OCI-LY3 (cell line): ENCODE data around the gene NCKAP5.

Source experiments
- H2AFZ ChIP-seq: fragments of 200-600, 300-600 bp; shearing (Covaris generic); 2 replicates; pipeline ENCODE4 v1.6.0; 2014; ENCODE audit warnings: antibody characterized with exemption, low read depth, low read length
- H3K27ac ChIP-seq: fragments of 200-600, 300-600 bp; sonication (generic); 2 replicates; pipeline ENCODE4 v1.5.1; 2014; ENCODE audit warnings: mild to moderate bottlenecking, low read length, moderate library complexity, mixed read lengths
- H3K27me3 ChIP-seq: fragments of 200-600, 300-600 bp; sonication (generic); 2 replicates; pipeline ENCODE4 v1.6.1; 2014; ENCODE audit warnings: low read depth, low read length, mixed read lengths
- H3K36me3 ChIP-seq: fragments of 200-600, 300-600 bp; sonication (generic); replicated peaks from 2 replicates; pipeline ENCODE3; 2014; ENCODE audit warnings: low read depth, low read length, mixed read lengths
- H3K4me1 ChIP-seq: fragments of 300-600, 200-600 bp; sonication (generic); 2 replicates; pipeline ENCODE4 v1.6.1; 2014; ENCODE audit warnings: low read length, mixed read lengths
- H3K4me2 ChIP-seq: fragments of 200-600, 300-600 bp; sonication (generic); 2 replicates; pipeline ENCODE4 v1.6.1; 2014; ENCODE audit warnings: low read length, mixed read lengths
- H3K4me3 ChIP-seq: fragments of 300-600, 200-600 bp; sonication (generic); 2 replicates; pipeline ENCODE4 v1.5.1; 2014; ENCODE audit warnings: antibody characterized with exemption, mild to moderate bottlenecking, low read length, moderate library complexity
- H3K79me2 ChIP-seq: fragments of 300-600, 200-600 bp; shearing (Covaris generic); 2 replicates; pipeline ENCODE4 v1.6.1; 2014; ENCODE audit warnings: mild to moderate bottlenecking, low read length, mixed read lengths
- H3K9ac ChIP-seq: fragments of 300-600, 200-600 bp; shearing (Covaris generic); 2 replicates; pipeline ENCODE4 v1.6.0; 2014; ENCODE audit warnings: mild to moderate bottlenecking, low read length, moderate library complexity
- H3K9me3 ChIP-seq: fragments of 200-600, 300-600 bp; shearing (Covaris generic); 2 replicates; pipeline ENCODE4 v1.6.1; 2014; ENCODE audit warnings: low read length, mixed read lengths; ENCODE audit not compliant: insufficient read depth
- H4K20me1 ChIP-seq: fragments of 200-600, 300-600 bp; sonication (generic); 2 replicates; pipeline ENCODE4 v1.6.1; 2016; ENCODE audit warnings: low read length, mixed read lengths; ENCODE audit not compliant: insufficient read depth
- EZH2phosphoT487 ChIP-seq: fragments of 200-600 bp; shearing (Covaris generic); IDR thresholded peaks from 2 replicates; pipeline ENCODE4 v1.6.1; 2018; ENCODE audit warnings: antibody characterized with exemption, mixed run types, low read depth
- TF ChIP-seq, protein P1 (sequence below): fragments of 200-600, 300-600 bp; sonication (generic); IDR thresholded peaks from 2 replicates; pipeline ENCODE4 v1.5.1; 2014; ENCODE audit warnings: antibody characterized with exemption, low read length, low read depth

Gene NCKAP5

GRCh38 chr2:132816234-132816633 lies 752.0 kb downstream of the NCKAP5 start:
- Histone ChIP-seq H3K9ac (no peak overlapping the region), H3K9me3 (no peaks in the 10 kb centered on the region), H3K4me3 (no peak overlapping the region), H3K27ac (no peak overlapping the region), H3K79me2 (no peaks in the 10 kb centered on the region), H3K27me3 (no peaks in the 10 kb centered on the region), H3K36me3 (no peaks in the 10 kb centered on the region), H3K4me1 (no peaks in the 10 kb centered on the region), H2AFZ (no peak overlapping the region), H4K20me1 (no peaks in the 10 kb centered on the region), H3K4me2 (no peak overlapping the region)
- no peak for TF ChIP-seq EZH2phosphoT487
- TF ChIP-seq, protein P1, sequence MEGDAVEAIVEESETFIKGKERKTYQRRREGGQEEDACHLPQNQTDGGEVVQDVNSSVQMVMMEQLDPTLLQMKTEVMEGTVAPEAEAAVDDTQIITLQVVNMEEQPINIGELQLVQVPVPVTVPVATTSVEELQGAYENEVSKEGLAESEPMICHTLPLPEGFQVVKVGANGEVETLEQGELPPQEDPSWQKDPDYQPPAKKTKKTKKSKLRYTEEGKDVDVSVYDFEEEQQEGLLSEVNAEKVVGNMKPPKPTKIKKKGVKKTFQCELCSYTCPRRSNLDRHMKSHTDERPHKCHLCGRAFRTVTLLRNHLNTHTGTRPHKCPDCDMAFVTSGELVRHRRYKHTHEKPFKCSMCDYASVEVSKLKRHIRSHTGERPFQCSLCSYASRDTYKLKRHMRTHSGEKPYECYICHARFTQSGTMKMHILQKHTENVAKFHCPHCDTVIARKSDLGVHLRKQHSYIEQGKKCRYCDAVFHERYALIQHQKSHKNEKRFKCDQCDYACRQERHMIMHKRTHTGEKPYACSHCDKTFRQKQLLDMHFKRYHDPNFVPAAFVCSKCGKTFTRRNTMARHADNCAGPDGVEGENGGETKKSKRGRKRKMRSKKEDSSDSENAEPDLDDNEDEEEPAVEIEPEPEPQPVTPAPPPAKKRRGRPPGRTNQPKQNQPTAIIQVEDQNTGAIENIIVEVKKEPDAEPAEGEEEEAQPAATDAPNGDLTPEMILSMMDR, result no peak

- no peak overlapping the region for H3K4me3 ChIP-seq
- H3K4me2 ChIP-seq, result no peak overlapping the region
- no peaks in the 10 kb centered on the region for H3K9me3 ChIP-seq
- TF ChIP-seq, protein P1, result no peak
- no peak for TF ChIP-seq EZH2phosphoT487
- no peaks in the 10 kb centered on the region for H3K27me3 ChIP-seq
- no peak overlapping the region for H2AFZ ChIP-seq
- H3K9ac ChIP-seq, result no peak overlapping the region
- H3K4me1 ChIP-seq, result no peaks in the 10 kb centered on the region
- H4K20me1 ChIP-seq, result no peaks in the 10 kb centered on the region
- H3K27ac ChIP-seq, result no peak overlapping the region
- no peaks in the 10 kb centered on the region for H3K36me3 ChIP-seq
- H3K79me2 ChIP-seq, result no peaks in the 10 kb centered on the region
Observed at GRCh38 chr2:132815516-132815915, 752.7 kb downstream of the NCKAP5 start.

DNA sequence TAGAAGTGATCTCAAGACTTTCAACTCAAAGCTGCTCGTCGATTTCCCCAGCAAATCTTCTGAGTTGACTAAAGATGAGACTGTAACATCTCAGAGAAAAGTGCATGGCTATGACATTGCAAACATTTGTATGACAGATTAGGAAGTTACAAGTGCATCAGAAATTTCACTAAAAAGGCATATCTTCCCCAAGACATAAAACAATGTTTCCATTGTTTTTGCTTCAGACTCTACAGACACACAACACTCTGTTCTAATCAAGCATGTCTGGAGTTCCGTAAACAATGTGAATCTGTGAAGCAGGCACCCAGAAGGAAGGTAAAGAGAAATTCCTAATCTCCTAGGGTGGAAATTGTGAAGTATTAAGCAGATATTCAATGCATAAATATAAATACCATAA lies 753.6 kb downstream of the NCKAP5 start:
- Histone ChIP-seq H3K4me2 (no peak overlapping the region), H3K27ac (no peak overlapping the region), H3K4me1 (no peaks in the 10 kb centered on the region), H3K79me2 (no peaks in the 10 kb centered on the region), H3K36me3 (no peaks in the 10 kb centered on the region), H3K27me3 (no peaks in the 10 kb centered on the region), H2AFZ (no peak overlapping the region), H4K20me1 (no peaks in the 10 kb centered on the region), H3K9me3 (no peaks in the 10 kb centered on the region), H3K4me3 (no peak overlapping the region), H3K9ac (no peak overlapping the region)
- TF ChIP-seq, protein P1, result no peak
- TF ChIP-seq EZH2phosphoT487, result no peak

GRCh38 chr2:132813422-132813821 lies 754.8 kb downstream of the NCKAP5 start:
- H2AFZ ChIP-seq, result no peak overlapping the region
- no peak overlapping the region for H3K4me3 ChIP-seq
- no peak overlapping the region for H3K9ac ChIP-seq
- H3K4me1 ChIP-seq, result no peaks in the 10 kb centered on the region
- H4K20me1 ChIP-seq, result no peaks in the 10 kb centered on the region
- no peaks in the 10 kb centered on the region for H3K9me3 ChIP-seq
- TF ChIP-seq EZH2phosphoT487, result no peak
- TF ChIP-seq, protein P1, result no peak
- H3K36me3 ChIP-seq, result no peaks in the 10 kb centered on the region
- H3K27ac ChIP-seq, result no peak overlapping the region
- H3K4me2 ChIP-seq, result no peak overlapping the region
- no peaks in the 10 kb centered on the region for H3K79me2 ChIP-seq
- H3K27me3 ChIP-seq, result no peaks in the 10 kb centered on the region
